Stimulated activated naive CD4-positive, alpha-beta T cell (primary cell): Measurements from ENCODE around the gene PLCB1.
"Not testable (repeated sequence)": the region's sequence is repeated elsewhere in the genome, so short reads cannot be mapped to it uniquely, and the experiment has no call there.

Source experiments
- DNase-seq, 6 experiments: peaks; one replicate each; lab custom pipeline; 2025; lab: John Stamatoyannopoulos, UW

The PLCB1 gene

GRCh38 chr20:8788275-8788674 is 656.2 kb downstream of the PLCB1 start:
- DNase-seq, result no peak

GRCh38 chr20:8788831-8789230 is 656.8 kb downstream of the PLCB1 start:
- no peak for DNase-seq

DNA sequence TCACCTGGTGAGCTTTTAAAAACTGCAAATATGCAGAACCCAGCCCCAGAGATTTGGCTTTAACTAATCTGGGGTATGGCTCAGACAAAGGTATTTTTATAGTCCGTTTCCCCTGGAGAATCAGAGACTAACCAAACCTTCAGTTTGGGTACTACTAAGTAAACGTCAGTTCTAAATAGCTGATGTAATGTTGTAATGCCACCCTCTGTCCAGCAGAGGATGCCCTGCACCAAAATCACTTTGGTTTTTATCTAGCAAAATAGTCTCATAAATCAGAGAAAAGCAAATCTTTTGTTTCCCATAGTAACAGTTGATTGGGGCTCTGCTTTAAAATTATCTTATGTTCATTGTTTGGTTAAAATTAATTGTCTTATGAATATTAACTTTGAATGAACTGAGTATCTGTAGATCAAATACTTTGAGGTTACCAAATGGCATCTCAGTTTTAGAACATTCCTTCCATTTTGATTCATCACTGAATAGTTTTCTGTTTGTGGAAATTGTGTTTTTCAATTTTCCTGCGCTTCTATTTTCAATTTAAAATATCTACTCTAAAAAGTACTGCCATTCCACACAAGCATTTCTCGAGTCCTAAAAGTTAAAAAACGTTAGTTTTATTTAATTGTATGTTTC is 658.5 kb downstream of the PLCB1 start:
- no peak for DNase-seq

DNA sequence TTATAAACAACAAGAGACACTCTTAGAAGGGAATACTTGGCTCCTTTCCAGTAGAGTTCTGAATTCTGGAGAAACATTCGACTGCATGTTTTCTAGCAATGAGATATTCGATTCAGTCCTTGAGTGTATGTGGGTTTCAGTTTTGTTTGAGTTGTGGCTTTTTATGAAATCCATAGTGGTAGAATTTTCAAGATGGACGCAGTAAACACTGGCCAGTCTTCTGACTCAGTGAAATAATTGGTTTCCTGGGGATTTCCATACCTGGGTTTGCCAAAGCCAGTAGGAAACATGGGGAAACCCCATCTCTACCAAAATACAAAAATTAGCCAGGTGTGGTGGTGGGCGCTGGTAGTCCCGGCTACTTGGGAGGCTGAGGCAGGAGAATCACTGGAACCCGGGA is 663.3 kb downstream of the PLCB1 start:
- no peak for DNase-seq

DNA sequence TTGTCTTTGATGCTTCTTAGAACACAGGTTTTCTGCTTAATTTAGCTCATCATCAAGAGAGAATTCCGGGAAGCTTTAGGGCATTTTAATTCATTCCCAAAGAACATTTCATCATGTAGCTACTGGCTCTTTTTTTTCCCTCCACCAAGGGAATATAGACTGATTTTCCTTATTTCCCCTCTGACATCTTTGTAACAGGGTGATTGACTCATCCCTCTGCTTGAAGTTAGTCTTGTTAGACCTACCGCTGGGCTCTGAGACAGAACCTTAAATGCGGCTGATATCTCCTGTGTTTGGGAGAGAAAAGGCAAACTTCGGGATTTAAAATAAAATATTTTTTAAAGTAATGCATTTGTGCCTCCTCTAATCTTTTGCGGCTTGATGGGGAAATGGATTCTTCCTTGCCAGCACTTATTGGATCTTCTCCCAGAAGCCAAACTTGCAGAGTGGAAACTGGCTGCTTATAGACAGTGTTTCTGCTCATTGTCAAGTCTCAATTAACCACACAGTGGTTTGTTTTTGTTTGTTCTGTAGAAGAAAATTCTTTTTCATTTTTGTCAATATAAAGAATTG is 664.1 kb downstream of the PLCB1 start:
- DNase-seq, result no peak

GRCh38 chr20:8798505-8798904 is 666.4 kb downstream of the PLCB1 start:
- DNase-seq, result no peak

DNA sequence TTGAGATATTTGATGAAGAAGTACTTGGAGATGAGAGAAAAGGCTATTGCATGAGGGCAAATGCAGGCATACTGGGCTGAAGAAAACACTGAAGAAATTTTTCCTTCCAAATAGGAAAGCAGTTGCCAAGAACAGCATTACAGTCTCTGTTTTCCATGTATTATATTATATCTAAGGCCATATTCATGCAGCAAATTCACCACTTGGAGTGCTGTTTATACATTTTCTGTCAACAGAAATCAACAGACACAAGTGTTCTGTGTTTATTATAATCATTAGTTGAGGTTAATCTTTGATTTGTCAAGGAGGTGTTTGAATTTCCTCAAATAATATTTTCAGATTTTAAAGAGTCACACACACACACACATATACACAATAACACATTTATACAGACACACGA is 668.0 kb downstream of the PLCB1 start:
- no peak for DNase-seq

DNA sequence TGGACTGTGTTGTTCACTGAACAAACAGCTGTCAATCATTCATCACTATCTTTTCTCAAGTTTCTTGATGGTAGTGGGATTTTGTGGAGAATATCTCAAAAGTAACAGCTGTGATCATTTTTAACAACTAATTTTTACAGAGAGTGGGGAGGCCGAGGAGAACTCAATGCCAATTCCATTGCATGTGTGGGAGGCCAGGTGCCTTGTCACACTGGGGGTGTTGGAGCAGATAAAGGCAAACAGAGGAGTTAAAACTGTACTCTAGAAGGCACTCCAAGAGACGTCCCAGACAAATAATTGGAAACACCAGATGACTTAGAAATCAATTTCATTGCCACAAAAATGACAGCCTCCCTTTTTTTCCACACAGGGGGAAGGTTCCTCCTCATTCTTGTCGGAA is 669.6 kb downstream of the PLCB1 start:
- no peak for DNase-seq

GRCh38 chr20:8803065-8803464 is 671.0 kb downstream of the PLCB1 start:
- DNase-seq, result no peak

GRCh38 chr20:8803941-8804340 is 671.9 kb downstream of the PLCB1 start:
- DNase-seq, result no peak

GRCh38 chr20:8805737-8806442 is 673.8 kb downstream of the PLCB1 start:
- no peak for DNase-seq

DNA sequence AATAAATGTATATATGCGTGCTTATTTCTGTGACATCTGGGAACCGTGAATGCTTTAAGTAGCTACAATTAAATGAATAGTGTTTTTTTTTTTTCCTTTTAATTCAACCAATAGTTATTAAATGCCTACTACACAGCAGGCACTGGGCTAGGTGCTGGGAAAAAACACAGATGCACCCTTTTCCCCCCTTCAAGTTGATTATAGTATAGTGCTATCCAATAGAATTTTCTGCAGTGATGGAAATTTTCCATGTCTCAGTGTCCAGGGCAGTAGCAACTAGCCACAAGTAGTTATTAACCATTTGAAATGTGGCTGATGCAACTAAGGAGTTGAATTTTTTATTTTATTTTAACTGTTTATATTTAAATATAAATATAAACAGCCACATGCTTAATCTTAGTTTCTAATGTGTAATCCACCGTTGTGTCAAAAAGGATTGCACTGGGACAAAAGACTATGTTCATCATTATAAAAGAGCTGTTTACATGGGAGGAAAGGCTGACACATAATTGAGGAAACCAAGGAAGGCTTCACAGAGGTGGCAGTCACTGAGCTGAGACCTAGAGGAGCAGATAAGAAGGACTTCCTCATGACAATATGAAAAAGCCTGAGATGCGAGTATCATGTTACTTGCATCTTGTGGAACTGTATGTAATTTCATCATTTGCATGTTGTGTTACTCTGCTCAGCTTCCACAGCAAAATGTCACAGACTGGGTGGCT is 675.6 kb downstream of the PLCB1 start:
- no peak for DNase-seq

GRCh38 chr20:8808202-8808535 is 676.1 kb downstream of the PLCB1 start:
- DNase-seq, result no peak

GRCh38 chr20:8809107-8809953 is 677.3 kb downstream of the PLCB1 start:
- no peak for DNase-seq

- DNase-seq, result no peak
Observed at GRCh38 chr20:8811801-8812594, 679.9 kb downstream of the PLCB1 start.

GRCh38 chr20:8812817-8813216 is 680.8 kb downstream of the PLCB1 start:
- no peak for DNase-seq

DNA sequence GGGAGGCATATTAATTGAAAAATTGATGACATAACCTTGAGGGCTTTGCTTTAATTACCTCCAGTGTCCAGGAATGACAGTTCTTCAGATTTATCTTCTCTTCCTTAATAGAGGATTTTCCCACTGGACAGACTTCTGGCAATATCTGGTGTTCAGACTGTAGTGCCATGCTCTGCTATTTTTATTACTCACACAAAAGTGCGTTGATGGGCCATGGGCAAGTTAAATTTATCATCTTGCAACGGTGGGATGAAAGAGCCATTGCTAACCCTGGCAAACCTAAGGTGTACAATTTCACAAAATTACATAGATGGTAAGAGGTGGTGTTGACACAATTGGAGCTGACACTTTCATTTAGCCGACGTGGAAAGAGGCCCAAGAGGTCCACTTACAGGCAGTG is 683.1 kb downstream of the PLCB1 start:
- no peak for DNase-seq

GRCh38 chr20:8829256-8829655 is 697.2 kb downstream of the PLCB1 start:
- DNase-seq, result no peak

DNA sequence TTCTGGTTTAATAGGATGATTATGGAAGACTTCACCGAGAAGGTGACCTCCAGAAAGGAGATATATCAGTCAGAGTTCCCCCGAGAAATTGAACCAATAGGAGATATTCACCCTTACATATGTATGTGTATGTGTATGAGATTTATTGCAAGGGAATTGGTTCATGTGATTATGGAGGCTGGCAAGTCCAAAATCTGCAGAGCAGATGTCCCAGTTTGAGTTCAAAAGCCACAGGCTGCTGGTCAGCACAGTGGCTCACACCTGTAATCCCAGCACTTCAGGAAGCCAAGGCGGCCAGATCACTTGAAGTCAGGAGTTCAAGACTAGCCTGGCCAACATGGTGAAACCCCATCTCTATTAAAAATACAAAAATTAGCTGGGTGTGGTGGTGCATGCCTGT is 702.2 kb downstream of the PLCB1 start:
- DNase-seq, result not testable (repeated sequence)

- DNase-seq, result no peak
Observed at GRCh38 chr20:8834851-8835250, 702.8 kb downstream of the PLCB1 start.

- no peak for DNase-seq
Observed at GRCh38 chr20:8837396-8837795, 705.3 kb downstream of the PLCB1 start.
